Measurements from ENCODE around the gene SCD5.

DNA sequence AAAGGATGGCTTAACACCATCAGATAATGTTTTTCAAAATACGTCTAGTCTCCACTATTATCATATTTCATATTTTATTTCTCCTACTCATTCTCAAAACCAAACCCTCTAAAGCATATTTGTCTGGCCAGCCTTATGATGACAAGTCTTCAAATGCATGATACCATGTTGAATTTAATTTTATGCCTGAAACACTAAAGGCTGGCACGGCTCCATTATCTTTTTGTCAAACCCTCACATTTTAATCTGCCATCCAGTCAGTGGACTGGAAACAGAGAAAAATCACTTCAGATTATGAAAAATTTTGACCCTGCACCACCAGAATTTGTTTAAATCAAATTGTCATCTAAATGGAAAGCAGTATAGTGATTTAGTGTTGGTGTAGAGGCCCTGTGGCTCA is 42.9 kb downstream of the SCD5 start:
- TF ChIP-seq RCOR1 (IDR thresholded peaks at IDR 0.05; ENCODE audit: low read depth, low read length), result no peak
- no peak for TF ChIP-seq POLR2A (IDR thresholded peaks at IDR 0.05; ENCODE audit: low read length)
- no peak for TF ChIP-seq TP53 (CRISPR knock-in tag; IDR thresholded peaks at IDR 0.05)
- TF ChIP-seq EHMT2 (IDR thresholded peaks at IDR 0.05; ENCODE audit: low read depth), result no peak
- TF ChIP-seq, protein P1, sequence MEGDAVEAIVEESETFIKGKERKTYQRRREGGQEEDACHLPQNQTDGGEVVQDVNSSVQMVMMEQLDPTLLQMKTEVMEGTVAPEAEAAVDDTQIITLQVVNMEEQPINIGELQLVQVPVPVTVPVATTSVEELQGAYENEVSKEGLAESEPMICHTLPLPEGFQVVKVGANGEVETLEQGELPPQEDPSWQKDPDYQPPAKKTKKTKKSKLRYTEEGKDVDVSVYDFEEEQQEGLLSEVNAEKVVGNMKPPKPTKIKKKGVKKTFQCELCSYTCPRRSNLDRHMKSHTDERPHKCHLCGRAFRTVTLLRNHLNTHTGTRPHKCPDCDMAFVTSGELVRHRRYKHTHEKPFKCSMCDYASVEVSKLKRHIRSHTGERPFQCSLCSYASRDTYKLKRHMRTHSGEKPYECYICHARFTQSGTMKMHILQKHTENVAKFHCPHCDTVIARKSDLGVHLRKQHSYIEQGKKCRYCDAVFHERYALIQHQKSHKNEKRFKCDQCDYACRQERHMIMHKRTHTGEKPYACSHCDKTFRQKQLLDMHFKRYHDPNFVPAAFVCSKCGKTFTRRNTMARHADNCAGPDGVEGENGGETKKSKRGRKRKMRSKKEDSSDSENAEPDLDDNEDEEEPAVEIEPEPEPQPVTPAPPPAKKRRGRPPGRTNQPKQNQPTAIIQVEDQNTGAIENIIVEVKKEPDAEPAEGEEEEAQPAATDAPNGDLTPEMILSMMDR (IDR thresholded peaks at IDR 0.05), result no peak
- TF ChIP-seq RAD21 (conservative IDR thresholded peaks at IDR 0.05 in 1 of 2, IDR thresholded peaks at IDR 0.05 in 1 of 2), result no peak
- TF ChIP-seq MYC (IDR thresholded peaks at IDR 0.05; ENCODE audit: borderline replicate concordance, low read length), result no peak
- TF ChIP-seq CBX8 (IDR thresholded peaks at IDR 0.05), result no peak
- TF ChIP-seq SMC3 (IDR thresholded peaks at IDR 0.05), result no peak
- no peak for TF ChIP-seq CEBPB (IDR thresholded peaks at IDR 0.05)
- TF ChIP-seq PHF8 (IDR thresholded peaks at IDR 0.05; ENCODE audit: borderline replicate concordance, low read depth), result no peak
- no peak for TF ChIP-seq CHD2 (IDR thresholded peaks at IDR 0.05; ENCODE audit: low read length, partially characterized antibody)
- no peak for TF ChIP-seq ESRRA (IDR thresholded peaks at IDR 0.05; ENCODE audit: borderline replicate concordance, low read length)
- TF ChIP-seq GATA3 (IDR thresholded peaks at IDR 0.05; ENCODE audit: borderline replicate concordance), result no peak

All from A549 (cell line).